HCT116 (cell line): Measurements from ENCODE around the gene RNF222.

Source experiments
- EZH2 ChIP-seq: fragments of 200-600 bp; sonication (generic); IDR thresholded peaks from 2 replicates; pipeline ENCODE4 v1.6.1; 2017; ENCODE audit warnings: antibody characterized with exemption, mixed run types
- FOSL1 ChIP-seq: IDR thresholded peaks from 2 replicates; pipeline ENCODE4 v1.6.1; 2012; ENCODE audit warnings: low read depth
- JUND ChIP-seq: IDR thresholded peaks from 2 replicates; pipeline ENCODE4 v1.6.1; 2012
- POLR2A ChIP-seq: IDR thresholded peaks from 2 replicates; pipeline ENCODE4 v1.7.0; 2011; ENCODE audit warnings: borderline replicate concordance; ENCODE audit not compliant: insufficient read depth, insufficient read length; ENCODE audit errors: extremely low read depth
- SP1 ChIP-seq: IDR thresholded peaks from 2 replicates; pipeline ENCODE4 v1.6.1; 2012; ENCODE audit warnings: low read depth
- YY1 ChIP-seq: IDR thresholded peaks from 2 replicates; pipeline ENCODE4 v1.6.1; 2011; ENCODE audit warnings: low read length, low read depth, moderate library complexity, mild to moderate bottlenecking; ENCODE audit not compliant: insufficient replicate concordance; ENCODE audit errors: extremely low read depth
- ZFX ChIP-seq: fragments of 450-650 bp; IDR thresholded peaks from 2 replicates; pipeline ENCODE4 v1.6.1; 2017
- TF ChIP-seq, protein P1 (sequence below), 3 experiments: fragments of 200-600 bp in 1 of 3; sonication (generic) in 1 of 3; IDR thresholded peaks in 2 of 3; conservative IDR thresholded peaks in 1 of 3; 2 replicates each; pipeline ENCODE4 v1.5.1; 2012 to 2017; ENCODE audit warnings: low read depth in 2 of 3, low read length in 2 of 3, antibody characterized with exemption in 1 of 3, borderline replicate concordance in 1 of 3, control low read depth in 1 of 3, mild to moderate bottlenecking in 1 of 3, mixed read lengths in 1 of 3, mixed run types in 1 of 3, moderate library complexity in 1 of 3; ENCODE audit not compliant: insufficient read depth in 1 of 3
- TF ChIP-seq, protein P2 (sequence below): IDR thresholded peaks from 2 replicates; pipeline ENCODE4 v1.6.1; 2012
- TF ChIP-seq, protein P3 (sequence below): IDR thresholded peaks from 2 replicates; pipeline ENCODE4 v1.6.1; 2011; ENCODE audit warnings: mild to moderate bottlenecking, low read length, moderate library complexity; ENCODE audit not compliant: insufficient replicate concordance; ENCODE audit errors: extremely low read depth

DNA sequence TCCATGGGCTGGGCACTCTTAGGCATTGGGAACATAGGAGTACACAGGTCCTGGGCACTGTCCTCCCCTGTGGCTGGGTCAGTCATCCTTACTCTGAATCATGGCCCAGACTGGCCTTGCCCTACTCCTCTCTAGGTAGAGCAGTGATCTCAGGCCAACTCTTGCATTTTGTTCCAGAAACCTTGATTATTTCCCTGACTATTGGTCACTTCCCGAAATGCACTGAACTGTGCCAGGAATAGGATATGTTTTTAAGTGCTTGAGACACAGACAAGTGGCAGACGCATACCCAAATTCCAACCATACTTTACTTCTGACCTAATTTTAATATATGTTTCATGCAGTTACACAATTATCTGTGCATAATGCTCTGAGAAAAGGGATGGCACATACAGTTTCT is 31.4 kb downstream of the RNF222 start:
- no peak for TF ChIP-seq JUND
- TF ChIP-seq, protein P1, sequence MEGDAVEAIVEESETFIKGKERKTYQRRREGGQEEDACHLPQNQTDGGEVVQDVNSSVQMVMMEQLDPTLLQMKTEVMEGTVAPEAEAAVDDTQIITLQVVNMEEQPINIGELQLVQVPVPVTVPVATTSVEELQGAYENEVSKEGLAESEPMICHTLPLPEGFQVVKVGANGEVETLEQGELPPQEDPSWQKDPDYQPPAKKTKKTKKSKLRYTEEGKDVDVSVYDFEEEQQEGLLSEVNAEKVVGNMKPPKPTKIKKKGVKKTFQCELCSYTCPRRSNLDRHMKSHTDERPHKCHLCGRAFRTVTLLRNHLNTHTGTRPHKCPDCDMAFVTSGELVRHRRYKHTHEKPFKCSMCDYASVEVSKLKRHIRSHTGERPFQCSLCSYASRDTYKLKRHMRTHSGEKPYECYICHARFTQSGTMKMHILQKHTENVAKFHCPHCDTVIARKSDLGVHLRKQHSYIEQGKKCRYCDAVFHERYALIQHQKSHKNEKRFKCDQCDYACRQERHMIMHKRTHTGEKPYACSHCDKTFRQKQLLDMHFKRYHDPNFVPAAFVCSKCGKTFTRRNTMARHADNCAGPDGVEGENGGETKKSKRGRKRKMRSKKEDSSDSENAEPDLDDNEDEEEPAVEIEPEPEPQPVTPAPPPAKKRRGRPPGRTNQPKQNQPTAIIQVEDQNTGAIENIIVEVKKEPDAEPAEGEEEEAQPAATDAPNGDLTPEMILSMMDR (IDR thresholded peaks at IDR 0.05 in 2 of 3, conservative IDR thresholded peaks at IDR 0.05 in 1 of 3; ENCODE audit: borderline replicate concordance in 1 of 3, insufficient read depth in 1 of 3, low read depth in 2 of 3, low read length in 2 of 3) = no peak
- TF ChIP-seq ZFX = no peak
- TF ChIP-seq YY1 = no peak
- no peak for TF ChIP-seq FOSL1
- no peak for TF ChIP-seq POLR2A
- TF ChIP-seq SP1 = no peak
- TF ChIP-seq, protein P2, sequence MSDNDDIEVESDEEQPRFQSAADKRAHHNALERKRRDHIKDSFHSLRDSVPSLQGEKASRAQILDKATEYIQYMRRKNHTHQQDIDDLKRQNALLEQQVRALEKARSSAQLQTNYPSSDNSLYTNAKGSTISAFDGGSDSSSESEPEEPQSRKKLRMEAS = no peak
- no peak for TF ChIP-seq EZH2
- TF ChIP-seq, protein P3, sequence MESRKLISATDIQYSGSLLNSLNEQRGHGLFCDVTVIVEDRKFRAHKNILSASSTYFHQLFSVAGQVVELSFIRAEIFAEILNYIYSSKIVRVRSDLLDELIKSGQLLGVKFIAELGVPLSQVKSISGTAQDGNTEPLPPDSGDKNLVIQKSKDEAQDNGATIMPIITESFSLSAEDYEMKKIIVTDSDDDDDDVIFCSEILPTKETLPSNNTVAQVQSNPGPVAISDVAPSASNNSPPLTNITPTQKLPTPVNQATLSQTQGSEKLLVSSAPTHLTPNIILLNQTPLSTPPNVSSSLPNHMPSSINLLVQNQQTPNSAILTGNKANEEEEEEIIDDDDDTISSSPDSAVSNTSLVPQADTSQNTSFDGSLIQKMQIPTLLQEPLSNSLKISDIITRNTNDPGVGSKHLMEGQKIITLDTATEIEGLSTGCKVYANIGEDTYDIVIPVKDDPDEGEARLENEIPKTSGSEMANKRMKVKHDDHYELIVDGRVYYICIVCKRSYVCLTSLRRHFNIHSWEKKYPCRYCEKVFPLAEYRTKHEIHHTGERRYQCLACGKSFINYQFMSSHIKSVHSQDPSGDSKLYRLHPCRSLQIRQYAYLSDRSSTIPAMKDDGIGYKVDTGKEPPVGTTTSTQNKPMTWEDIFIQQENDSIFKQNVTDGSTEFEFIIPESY = no peak
